Stimulated activated CD8-positive, alpha-beta memory T cell treated with anti-CD3 and anti-CD28 coated beads, Interleukin-4, amount 100 ng/mL, for 4 hours (primary cell): Measurements from ENCODE around the gene CRCP.
"Not testable (repeated sequence)": the region's sequence is repeated elsewhere in the genome, so short reads cannot be mapped to it uniquely, and the experiment has no call there.

ENCODE experiments used
- DNase-seq, 2 donors: peaks; one replicate each; pipeline ENCODE4 v3.0.0-alpha.2; 2020; ENCODE audit warnings: low read depth in 2 of 2, low spot score in 1 of 2

Gene CRCP

DNA sequence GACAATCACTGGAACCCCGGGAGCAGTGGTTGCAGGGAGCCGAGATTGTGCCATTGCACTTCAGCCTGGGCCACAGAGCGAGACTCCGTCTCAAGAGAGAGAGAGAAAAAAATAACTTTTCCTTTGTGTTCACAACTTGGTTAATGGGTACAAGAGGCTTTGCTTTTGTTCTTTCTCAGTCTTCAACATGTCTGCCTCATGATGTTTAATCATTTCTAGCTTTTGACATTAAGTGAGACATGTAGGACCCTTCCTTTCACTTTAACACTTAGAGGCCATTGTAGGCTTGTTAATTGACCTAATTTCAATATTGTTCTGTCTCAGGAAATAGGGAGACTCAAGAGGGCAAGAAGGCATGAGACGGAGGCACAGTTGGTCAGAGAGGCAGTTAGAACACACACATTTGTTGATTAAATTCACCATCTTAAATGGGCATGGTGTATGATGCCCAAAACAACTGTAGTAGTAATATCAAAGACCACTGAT is 9.3 kb upstream of the CRCP start:
- no peak for DNase-seq

DNA sequence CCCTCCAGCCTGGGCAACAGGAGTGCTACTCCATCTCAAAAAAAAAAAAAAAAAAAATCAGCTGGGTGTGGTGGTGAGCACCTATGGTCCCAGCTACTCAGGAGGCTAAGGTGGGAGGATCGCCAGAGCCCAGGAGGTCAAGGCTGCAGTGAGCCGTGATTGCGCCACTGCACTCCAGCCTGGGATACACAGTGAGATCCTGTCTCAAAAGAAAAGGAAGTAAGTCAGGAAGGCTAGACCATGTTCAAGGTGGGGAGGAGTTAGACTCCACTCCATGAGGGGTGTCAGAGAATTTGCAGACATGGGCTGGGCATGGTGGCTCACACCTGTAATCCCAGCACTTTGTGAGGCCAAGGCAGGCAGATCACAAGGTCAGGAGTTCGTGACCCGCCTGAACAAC is 6.2 kb upstream of the CRCP start:
- DNase-seq: not testable (repeated sequence)

DNA sequence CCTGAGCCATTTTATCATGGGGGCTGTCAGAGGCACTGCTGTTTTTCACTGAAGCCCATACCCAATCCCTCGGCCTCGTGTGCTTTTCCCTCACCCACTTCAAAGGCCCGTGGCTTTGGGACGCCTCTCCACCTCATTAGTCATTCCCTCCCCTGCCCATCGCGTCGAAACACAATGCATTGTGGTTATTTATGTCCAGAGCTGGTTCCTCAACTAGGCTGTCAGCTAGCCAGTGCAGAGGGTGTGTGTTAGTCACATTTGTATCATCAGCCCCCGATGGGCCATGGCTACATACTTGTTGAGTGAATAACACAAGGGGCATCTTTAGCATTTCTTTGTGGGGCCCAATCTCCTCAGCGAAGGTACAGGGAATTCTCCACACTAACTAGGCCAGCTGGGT is 3.8 kb upstream of the CRCP start:
- DNase-seq: no peak

DNA sequence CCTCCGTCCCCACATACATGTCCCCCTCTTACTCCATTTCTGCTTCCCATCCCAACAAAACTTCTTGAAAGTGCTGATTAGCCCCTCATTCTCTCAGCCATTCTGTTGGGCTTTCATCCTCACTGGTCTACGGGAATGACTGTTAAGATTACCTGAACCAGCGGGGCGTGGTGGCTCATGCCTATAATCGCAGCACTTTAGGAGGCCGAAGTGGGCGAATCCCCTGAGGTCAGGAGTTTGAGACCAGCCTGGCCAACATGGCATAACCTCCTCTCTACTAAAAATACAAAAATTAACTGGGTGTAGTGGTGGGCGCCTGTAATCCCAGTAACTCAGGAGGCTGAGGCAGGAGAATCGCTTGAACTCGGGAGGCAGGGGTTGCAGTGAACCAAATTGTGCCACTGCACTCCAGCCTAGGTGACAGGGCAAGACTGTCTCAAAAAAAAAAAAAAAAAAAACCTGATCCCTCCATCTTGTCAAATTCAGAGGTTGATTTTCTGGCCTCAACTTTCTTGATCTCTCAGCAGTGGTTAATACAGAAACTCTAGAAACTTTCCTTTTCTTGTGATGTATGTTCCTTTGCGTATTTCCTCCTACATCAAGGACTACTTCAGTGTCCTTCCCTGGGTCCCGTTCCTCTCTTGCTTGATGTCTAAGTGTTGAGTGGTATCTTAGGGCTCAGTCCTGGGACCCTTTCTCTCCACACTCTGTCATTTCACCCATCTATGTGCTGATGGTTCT is 2.2 kb downstream of the CRCP start:
- not testable (repeated sequence) for DNase-seq

DNA sequence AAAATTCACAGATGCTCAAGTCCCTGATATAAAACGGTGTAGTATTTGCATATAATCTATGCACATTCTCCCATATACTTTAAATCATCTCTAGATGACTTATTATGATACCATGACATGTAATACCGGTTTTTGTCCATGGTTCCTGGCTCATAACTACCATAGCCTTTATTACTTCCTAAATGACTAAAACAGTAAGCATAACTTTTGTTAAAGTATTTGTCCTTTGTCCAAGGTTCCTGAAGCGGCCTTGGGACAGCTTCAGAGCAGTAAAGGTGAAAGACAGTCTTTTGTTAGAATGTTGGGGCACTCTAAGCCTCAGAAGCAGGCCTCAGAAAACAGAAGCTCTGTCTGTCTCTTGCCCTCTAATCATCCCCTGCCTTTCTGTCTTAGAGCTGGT is 4.0 kb downstream of the CRCP start:
- DNase-seq: no peak

DNA sequence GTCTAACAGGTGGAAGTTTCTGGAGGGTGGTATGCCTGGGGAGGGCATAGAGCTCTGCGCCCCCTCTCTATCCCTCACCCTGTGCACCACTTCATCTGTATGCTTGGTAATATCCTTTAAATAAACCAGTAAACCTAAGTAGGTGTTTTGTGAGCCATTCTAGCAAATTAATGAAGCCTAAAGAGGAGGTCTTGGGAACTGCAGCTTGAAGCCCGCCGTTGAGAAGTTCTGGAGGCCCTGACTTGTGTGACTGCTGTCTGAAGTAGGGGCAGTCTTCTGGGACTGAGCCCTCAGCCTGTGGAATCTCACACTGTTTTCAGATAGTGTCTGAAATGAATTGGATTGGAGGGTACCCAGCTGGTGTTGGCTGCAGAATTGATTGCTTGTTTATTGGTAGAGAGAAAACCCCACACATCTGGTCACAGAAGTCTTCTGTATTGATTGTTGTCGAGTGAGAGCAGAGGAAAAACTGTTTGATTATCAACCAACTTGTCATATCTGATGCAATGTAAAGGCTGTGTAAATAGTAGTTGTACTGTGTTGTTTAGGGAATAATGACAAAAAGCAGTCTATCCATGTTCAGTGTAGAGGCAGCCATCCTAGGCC is 4.7 kb downstream of the CRCP start:
- DNase-seq: no peak

DNA sequence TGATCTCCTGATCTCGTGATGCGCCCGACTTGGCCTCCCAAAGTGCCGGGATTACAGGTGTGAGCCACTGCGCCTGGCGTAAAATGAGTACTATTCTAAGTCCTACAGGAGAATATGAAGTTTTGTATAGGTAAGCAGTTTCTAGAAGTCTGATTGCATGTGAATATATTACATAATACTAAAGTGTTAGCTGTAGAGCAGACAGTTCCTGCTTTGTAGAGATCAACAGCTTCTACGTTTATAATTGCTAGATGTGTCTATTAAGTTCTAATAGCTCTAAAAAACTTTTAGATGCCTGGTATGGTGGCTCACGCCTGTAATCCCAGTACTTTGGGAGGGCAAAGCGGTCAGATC is 8.5 kb downstream of the CRCP start:
- no peak for DNase-seq

DNA sequence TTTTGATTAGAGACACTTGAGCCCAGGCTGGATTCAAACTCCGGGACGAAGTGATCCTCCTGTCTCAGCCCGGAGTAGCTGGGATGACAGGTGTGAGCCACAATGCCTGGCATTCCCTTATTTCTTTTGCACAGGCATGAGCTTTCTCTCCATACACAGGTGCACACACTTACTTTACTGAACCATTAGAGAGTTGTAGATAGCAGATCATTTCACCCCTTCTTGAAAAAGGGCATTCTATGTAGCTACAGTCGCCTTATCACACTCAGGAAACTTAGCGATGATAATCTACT is 9.9 kb downstream of the CRCP start:
- not testable (repeated sequence) for DNase-seq

DNA sequence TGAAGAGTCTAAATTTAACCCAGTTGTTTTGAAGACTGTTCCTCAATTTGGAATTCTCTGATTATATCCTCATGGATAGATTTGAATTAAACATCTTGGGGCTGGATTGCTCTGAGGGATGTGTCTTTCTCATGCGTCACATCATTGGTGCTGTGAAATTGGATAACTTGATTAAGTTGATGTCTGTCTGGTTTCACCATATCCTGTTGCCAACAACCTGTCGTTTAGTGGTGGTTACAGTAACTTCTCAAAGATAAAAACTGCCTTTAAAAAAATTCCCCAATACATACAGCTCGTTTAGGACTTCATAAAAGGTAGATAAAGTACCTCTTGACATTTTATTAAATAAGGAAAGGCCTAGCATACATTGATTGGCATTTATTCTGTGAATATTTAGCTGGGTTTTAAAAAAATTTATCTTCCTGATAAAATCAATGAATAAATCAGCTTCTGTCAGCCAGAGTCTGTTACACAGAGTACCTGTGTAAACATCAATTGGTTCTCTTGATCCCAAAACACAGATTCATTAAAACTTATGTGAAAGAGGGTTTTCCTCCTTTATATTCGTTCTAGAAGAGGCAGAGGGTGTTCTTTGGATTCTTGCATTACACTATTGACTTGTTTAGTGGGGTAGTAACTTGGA is 10.5 kb downstream of the CRCP start:
- DNase-seq: no peak

DNA sequence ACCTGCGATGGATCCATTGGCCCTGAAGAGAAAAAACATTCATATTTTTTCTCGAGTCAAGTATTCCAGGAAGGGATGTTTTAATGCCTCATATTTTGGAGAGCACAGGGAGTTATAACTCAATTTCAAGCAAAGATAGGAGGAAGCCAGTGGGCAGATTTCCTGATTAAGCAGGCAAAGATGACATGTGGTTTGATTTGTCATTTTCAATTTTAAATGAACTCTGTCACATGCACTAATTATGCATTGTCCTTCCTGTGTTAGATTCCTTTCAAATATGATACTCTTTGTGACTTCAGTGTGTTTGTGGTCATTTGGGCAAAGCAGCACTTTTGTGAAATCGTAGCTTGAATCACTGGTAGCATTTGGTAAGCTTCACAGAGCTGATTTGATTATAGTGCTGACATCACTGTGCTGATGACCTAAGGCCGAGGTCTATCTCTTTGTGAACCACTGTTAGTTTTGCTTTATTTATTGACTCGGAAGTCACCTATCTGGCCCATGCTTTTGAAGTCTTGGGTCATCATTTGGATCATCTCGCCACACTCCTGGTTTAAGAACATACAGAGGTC is 11.2 kb downstream of the CRCP start:
- not testable (repeated sequence) for DNase-seq

DNA sequence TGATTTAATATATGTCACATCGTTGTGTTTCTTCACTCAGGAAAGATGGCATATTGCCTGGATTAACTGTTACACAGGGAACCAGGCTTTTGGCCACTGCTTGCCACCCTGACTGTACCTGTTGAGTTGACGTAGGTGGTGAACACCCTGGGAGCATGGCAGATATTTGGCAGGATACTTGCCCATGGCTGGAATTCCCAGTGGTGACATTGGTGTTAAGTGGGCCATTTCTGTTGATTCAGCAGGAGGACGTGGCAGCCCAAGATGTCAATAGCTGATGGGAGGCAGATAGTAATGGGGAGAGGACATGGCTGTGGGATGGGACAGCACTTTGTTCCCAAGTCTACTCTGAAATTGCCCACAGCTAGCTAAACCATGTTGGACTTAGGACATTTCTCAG is 12.5 kb downstream of the CRCP start:
- DNase-seq: not testable (repeated sequence)

DNA sequence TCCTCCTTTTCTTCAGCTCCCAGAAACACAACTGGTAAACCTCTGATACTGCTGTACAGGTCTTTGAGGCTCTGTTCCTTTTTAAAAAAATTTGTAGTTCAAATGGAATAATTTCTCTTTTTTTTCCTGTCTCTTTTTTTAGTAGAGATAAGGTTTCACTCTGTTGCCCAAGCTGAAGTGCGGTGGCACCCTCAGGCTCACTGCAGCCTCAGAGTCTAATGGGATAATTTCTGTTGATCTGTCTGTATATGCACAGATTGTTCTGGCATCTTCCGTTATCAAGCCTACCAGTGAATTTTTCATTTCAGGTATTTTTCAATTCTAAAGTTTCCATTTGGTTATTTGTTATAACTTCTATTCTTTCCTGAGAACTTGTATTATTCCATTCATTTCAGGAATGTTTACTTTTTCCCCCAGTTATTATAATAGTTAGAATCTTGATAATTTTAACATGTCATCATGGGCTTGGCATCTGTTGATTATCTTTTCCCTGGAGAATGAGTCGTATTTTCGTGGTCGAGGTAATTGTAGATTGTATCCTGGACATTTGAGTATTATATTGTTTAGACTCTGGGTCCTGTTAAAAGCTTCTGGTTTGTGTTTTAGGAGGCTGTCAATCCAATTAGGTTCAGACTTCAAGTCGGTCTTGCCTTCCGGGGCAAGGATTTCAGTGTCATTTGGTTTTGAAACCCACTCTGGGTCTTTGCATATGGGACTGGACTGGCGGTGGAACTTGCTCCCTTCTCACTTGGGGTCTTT is 24.5 kb downstream of the CRCP start:
- no peak for DNase-seq

DNA sequence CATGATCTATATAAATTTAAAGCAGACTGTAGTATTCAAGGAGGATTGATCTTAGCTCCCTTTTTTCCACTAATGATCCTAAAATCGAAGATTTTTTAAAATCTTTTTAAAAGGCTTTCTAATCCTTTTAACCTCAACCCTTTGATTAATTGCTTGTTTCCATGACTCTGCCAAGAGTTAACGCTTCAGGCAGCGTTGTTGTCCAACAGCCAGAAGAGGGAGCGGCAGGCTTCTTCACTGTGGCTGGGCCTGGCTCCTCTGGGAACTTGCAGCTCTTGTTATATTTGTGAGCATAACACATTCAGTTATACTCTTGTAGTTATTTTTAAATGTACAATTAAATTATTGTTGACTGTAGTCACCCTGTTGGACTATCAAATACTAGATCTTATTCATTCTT is 26.3 kb downstream of the CRCP start:
- DNase-seq: no peak

DNA sequence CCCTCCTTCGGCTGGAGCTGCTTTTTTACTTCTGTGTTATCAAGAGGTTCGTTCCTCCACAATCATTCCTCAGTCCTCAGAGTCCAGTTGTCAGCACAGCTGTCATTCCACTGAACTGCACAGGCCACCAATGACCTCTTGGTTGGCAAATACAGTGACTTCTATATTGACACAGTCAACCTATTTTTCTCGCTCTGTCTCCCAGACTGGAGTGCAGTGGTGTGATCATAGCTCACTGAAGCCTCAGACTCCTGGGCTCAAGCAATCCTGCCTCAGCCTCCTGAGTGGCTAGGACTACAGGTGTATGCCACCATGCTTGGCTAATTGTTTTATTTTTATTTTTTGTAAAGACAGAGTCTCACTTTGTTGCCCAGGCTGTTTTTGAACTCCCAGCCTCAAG is 27.7 kb downstream of the CRCP start:
- DNase-seq: no peak

DNA sequence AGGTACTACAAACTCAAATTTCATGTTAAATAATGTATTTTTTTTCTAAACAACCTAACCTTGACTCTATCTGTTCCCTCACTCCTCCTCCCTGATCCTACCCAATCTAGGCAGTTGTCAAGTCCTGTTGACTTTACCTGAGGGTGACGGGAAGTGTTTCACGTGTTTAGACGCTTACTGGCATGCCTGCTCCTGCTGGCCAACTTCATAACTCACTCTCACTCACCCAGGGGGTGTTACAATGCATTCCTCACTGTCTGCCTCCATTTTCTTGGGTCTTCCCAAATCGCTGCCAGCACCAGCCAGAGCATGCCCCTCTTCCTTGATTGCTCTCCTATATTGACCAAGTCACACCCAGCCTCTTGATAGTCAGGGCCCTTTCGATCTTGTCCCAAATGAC is 28.3 kb downstream of the CRCP start:
- DNase-seq: no peak

DNA sequence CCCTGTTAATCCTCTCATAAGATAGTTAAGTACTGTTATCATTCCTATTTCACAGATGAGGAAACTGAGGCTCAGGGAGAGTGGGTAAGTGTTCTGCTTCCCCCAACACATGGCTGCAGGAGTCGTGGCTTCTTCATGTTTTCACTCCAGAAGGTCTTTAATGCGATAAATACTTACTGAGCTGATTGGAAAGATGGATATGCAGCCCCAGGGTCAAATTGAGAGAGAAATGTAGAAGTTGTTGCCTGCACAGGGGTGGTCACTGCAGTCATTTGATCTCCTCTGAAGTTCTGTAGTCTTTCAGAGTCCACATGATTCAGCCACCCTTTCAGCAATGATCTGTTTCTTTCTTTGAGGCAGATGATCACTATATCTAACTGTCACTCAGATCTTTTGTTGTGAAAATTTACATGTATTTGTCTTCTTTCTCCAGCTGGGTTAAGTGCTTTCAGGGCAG is 29.3 kb downstream of the CRCP start:
- DNase-seq: no peak

DNA sequence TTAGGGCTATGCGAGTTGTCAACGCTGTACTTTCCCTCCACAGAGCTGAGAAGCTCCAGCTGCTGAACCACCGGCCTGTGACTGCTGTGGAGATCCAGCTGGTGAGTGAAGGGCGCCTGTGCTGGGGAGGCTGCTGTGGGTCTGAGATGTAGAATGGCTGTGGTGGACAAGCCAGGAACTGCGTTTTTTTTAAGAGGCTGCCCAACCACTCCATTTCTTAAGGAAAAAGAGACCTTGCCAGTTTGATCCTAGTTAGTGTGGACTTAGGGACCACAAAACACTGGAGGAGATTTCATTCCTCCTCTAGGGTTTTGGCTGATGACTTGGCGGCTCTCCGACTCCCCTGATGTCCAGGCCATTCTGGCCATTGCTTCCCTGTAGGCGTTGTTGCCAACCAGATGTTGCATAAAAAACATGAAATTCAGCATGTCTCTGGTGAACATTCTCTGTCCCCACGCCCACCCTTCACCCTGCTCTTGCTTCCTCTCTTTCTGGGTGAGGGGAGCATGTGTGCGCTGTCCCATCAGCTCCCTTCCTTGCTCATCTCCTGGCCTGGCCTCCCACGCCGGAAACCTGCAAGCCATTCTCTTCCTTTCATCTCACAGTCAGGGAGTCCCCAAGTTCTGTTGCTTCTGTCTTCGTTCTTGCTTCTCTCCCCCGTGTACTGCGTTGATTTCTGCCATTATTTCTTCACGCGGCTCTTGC is 30.9 kb downstream of the CRCP start:
- DNase-seq: no peak

DNA sequence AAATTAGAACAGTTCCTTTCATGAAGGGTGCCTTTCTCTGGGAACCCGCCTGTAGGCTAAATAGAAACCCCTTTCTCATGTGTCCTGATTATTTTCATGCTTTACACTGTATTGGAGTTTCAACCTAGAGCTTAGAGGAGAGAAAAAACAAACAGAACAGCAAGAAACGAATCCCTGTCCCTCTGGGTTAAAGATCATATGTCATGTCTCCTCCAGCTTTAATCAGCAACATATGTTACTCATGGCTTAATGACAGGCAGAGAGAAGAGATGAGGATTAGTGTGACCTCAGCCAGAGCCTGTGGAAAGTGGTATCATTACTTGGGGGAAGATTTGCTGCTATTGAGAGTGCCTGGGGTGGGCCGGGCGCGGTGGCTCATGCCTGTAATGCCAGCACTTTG is 32.1 kb downstream of the CRCP start:
- DNase-seq: no peak

DNA sequence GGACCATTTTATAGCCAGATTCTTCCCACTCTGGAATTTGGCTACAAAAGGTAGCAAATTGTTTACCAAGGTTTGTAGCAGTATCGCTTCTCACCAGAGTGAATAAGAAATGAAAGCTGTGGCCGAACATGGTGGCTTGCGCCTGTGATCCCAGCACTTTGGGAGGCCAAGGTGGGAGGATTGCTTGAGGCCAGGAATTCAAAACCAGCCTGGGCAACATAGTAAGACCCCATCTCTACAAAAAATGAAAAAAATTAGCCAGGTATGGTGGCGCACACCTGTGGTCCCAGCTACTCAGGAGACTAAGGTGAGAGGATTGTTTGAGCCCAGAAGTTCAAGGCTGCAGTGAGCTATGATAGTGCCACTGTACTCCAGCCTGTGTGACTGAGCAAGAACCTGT is 33.0 kb downstream of the CRCP start:
- DNase-seq: not testable (repeated sequence)

DNA sequence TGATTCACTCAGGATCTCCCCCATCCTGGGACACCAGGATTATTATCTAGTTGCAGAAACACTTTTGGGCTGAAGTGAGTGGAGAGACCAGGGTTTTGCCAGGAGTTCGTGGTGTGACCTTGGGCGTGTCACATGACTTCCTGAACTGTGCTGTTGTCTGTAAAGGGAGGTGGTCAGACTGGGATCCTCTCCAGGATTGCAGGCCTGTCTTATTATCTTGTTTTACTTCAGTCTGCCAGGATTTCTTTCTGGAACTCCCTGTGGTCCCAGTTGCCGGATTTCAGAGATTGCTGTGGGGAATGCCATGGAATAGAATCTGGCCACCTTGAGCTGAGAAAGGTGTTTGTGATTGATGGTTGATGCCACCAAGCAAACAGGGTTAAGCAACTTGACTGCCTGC is 35.8 kb downstream of the CRCP start:
- DNase-seq: no peak
